ENCODE results near the gene KCNN3.
A peak's percentile ranks its signal among the peaks of the same experiment; 100 is the strongest.

Gene KCNN3

GRCh38 chr1:154839691-154840090 lies 30.4 kb downstream of the KCNN3 start:
- DNase-seq = no peak

GRCh38 chr1:154838988-154839387 lies 31.1 kb downstream of the KCNN3 start:
- no peak for DNase-seq

GRCh38 chr1:154838461-154838860 lies 31.6 kb downstream of the KCNN3 start:
- DNase-seq = no peak

GRCh38 chr1:154837672-154838171 lies 32.4 kb downstream of the KCNN3 start:
- DNase-seq = peak; percentile 72

- peak; percentile 47 for DNase-seq
Observed at GRCh38 chr1:154837034-154837671, 32.9 kb downstream of the KCNN3 start.

GRCh38 chr1:154835531-154836324 lies 34.4 kb downstream of the KCNN3 start:
- no peak for DNase-seq

- no peak for DNase-seq
Observed at GRCh38 chr1:154833841-154834240, 36.2 kb downstream of the KCNN3 start.

- no peak for DNase-seq
Observed at GRCh38 chr1:154833209-154833608, 36.9 kb downstream of the KCNN3 start.

- no peak for DNase-seq
Observed at GRCh38 chr1:154832384-154832783, 37.7 kb downstream of the KCNN3 start.

GRCh38 chr1:154831462-154831861 lies 38.6 kb downstream of the KCNN3 start:
- DNase-seq = no peak

GRCh38 chr1:154829062-154829461 lies 41.0 kb downstream of the KCNN3 start:
- no peak for DNase-seq

GRCh38 chr1:154824179-154825000 lies 45.7 kb downstream of the KCNN3 start:
- no peak for DNase-seq

GRCh38 chr1:154822717-154823116 lies 47.4 kb downstream of the KCNN3 start:
- DNase-seq = no peak

- no peak for DNase-seq
Observed at GRCh38 chr1:154822233-154822632, 47.8 kb downstream of the KCNN3 start.

GRCh38 chr1:154821083-154821482 lies 49.0 kb downstream of the KCNN3 start:
- no peak for DNase-seq

GRCh38 chr1:154820646-154821045 lies 49.4 kb downstream of the KCNN3 start:
- DNase-seq = no peak

- DNase-seq = no peak
Observed at GRCh38 chr1:154819628-154820590, 50.2 kb downstream of the KCNN3 start.

GRCh38 chr1:154818911-154819310 lies 51.2 kb downstream of the KCNN3 start:
- DNase-seq = no peak

GRCh38 chr1:154816937-154817336 lies 53.1 kb downstream of the KCNN3 start:
- no peak for DNase-seq

GRCh38 chr1:154816369-154816768 lies 53.7 kb downstream of the KCNN3 start:
- DNase-seq = no peak

GRCh38 chr1:154813846-154814505 lies 56.1 kb downstream of the KCNN3 start:
- no peak for DNase-seq
